HEK293 (cell line): ENCODE measurements around the gene USP35.

Source experiments
- ZNF24 ChIP-seq: fragments of 450-650 bp; formaldehyde crosslinking; IDR thresholded peaks from 2 replicates; pipeline ENCODE4 v1.5.1; 2016; ENCODE audit warnings: missing biosample characterization, missing genetic modification characterization
- ZNF354C ChIP-seq: fragments of 450-650 bp; formaldehyde crosslinking; IDR thresholded peaks from 2 replicates; pipeline ENCODE4 v1.5.1; 2016; ENCODE audit warnings: missing biosample characterization, missing genetic modification characterization, low read depth, borderline replicate concordance
- TF ChIP-seq, protein P1 (sequence below): fragments of 450-650 bp; formaldehyde crosslinking; IDR thresholded peaks from 2 replicates; pipeline ENCODE4 v1.5.1; 2016; ENCODE audit warnings: missing biosample characterization, missing genetic modification characterization

DNA sequence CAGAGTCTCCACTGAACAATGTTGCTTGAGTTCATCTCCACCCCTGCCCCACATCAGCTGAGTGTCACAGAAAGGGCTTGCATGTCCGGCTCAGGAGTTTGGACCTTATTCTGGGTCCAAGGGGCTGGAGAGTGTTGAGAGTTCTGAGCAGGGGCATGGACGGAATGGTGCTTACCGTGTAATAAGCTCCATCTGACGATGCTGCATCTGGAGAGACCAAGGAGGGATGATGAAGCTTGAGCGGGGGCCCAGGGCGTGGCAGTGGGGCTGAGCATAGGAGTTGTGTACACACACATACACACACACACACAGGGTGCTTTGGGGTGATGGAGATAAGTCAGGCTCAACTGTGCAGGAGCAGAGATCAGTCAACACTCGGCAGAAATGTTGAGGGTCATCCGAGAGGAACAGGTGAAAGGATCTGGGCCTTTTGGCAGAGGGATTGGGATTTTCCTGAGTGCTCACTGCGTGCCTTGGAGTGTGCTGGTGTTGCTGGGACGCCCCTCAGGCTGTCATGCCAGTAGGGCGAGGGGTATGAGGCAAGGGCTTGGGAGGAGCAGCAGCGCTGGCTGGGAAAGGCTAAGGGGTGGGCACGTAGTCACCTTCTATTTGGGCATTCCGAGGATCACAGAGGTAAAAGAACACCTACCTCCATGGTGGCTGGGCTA is 2.3 kb downstream of the USP35 start:
- TF ChIP-seq ZNF354C (tag by site-specific recombination) (no peak), ZNF24 (tag by site-specific recombination) (no peak)
- TF ChIP-seq, protein P1, sequence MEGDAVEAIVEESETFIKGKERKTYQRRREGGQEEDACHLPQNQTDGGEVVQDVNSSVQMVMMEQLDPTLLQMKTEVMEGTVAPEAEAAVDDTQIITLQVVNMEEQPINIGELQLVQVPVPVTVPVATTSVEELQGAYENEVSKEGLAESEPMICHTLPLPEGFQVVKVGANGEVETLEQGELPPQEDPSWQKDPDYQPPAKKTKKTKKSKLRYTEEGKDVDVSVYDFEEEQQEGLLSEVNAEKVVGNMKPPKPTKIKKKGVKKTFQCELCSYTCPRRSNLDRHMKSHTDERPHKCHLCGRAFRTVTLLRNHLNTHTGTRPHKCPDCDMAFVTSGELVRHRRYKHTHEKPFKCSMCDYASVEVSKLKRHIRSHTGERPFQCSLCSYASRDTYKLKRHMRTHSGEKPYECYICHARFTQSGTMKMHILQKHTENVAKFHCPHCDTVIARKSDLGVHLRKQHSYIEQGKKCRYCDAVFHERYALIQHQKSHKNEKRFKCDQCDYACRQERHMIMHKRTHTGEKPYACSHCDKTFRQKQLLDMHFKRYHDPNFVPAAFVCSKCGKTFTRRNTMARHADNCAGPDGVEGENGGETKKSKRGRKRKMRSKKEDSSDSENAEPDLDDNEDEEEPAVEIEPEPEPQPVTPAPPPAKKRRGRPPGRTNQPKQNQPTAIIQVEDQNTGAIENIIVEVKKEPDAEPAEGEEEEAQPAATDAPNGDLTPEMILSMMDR (tag by site-specific recombination) = no peak
